ENCODE data around the gene PODXL2.

Gene PODXL2

GRCh38 chr3:127716384-127716783 lies 87.4 kb downstream of the PODXL2 start:
- H3K27ac ChIP-seq: no peak overlapping the region
- no peak for DNase-seq (ENCODE audit: low read depth, low spot score)

GRCh38 chr3:127717357-127718244 lies 88.6 kb downstream of the PODXL2 start:
- DNase-seq (ENCODE audit: low read depth, low spot score): no peak
- H3K27ac ChIP-seq: no peak overlapping the region

DNA sequence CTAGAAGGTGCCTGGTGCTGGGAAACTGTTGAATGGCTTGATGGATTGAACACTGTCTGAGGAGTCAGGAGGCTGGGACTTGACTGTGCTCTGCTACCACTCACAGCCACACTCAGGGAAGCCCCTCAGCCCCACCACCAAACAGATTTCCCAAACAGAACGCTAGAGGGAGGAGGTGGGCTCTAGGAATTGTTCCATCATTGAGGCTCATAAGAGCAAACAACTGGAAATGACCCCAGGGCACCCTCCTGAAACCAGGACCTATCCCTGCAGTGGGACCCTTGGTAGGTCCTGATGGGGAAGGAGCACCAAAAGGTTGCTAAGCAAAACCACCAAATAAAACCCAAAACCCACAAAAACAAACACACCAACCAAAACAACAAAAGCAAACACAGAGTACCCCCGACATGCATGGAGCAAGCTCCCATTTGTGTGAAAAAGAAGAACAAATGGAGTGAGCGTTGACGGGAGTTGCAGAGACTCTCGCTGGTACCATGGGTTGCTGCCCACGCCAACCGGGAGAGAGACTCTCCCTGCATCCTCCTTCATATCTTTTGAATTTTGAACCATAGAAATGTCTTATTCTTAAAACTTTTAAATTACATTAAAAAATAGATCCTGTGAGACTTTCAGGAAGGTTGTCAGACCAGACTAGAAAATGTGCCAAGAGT lies 89.4 kb downstream of the PODXL2 start:
- DNase-seq (ENCODE audit: low read depth, low spot score): no peak
- no peak overlapping the region for H3K27ac ChIP-seq

DNA sequence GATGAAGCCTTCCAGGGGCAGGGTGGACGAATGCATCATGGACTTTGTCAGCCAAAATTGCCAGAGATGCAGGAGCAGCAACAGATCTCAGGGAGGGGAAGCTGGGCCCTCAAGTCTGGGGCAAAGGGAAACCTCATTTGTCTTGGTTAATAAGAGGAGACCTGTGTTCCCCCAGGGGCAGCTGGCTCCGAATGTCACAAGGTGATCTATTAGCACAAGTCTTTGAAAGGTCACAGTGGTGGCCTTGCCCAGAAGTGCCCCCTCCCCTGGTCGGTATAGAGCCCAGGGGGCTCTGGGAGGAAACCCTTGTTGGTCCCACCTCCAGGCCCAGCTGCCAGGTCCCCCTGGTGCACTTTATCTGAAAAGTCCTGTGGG lies 89.9 kb downstream of the PODXL2 start:
- no peak for DNase-seq (ENCODE audit: low read depth, low spot score)
- H3K27ac ChIP-seq: no peak overlapping the region

GRCh38 chr3:127719369-127719768 lies 90.4 kb downstream of the PODXL2 start:
- H3K27ac ChIP-seq: no peak overlapping the region
- no peak for DNase-seq (ENCODE audit: low read depth, low spot score)

DNA sequence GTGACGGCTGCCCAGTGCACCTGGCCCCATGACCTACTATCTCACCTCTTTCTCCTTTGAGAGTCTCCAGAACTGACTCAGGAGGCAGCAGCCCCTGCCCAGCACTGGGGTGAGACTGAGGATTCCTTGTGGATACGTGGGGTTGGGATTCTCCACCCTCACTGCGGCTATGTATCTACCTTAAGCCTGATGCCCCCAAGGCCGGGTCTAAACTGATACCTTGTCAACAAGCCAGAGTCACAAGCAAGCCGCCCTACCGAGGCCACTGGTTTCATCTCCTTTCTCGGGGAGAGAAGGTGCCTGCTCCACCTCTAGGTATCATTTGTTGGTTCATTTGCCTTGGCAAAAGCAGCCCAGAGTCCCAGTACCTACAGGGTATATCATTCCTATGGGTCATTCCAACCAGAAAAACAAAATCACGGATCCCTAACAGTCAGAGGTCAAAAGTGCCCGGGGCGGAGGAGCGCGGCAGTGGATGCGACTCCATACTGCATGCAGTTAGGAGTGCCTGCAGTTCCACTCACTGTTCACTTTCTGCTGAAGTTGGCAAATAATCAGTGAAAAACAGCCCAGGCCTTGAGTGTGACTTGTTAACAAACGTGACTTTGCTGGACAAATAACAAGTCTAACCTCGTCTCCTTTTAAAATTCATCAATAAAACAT lies 91.3 kb downstream of the PODXL2 start:
- no peak for DNase-seq (ENCODE audit: low read depth, low spot score)
- no peak overlapping the region for H3K27ac ChIP-seq

- DNase-seq (ENCODE audit: low read depth, low spot score): no peak
- no peak overlapping the region for H3K27ac ChIP-seq
Measured at GRCh38 chr3:127720985-127721935, 92.3 kb downstream of the PODXL2 start.

- H3K27ac ChIP-seq: no peak overlapping the region
- DNase-seq (ENCODE audit: low read depth, low spot score): no peak
Measured at GRCh38 chr3:127722091-127722784, 93.3 kb downstream of the PODXL2 start.
